ENCODE measurements around the gene RAMACL. TPM values are rescaled to one million over a fixed set of nuclear protein-coding genes. Genes with fewer than 3 reads are reported as not detected.
A peak's percentile ranks its signal among the peaks of the same experiment; 100 is the strongest.

RAMACL gene
- total RNA-seq, 2 donors from 2014 or later: 0.21 to 0.73 TPM

DNA sequence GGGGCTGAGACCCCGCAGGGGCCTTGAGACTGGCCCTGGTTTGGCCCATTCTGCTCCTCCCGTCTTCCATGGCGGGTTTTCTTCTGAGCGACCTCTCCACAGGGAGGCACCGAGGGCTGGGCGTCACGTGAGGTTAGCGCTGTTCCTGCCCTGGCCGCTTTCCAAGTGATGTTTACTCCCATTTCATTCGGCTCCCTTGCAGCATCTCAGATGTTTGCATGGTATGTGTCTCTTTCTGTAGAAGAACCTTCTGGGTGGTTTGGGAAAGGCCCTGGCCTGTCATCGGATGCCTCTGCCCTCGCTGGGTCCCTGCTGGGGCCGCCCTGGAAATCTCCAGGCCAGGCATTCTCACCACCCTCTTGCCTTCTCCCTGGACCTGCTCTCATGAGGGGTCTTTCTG lies 17.3 kb downstream of the RAMACL start:
- no peaks in the 10 kb centered on the region for H3K9me3 Mint-ChIP-seq
- no peak for DNase-seq (ENCODE audit: low spot score)
- no peak overlapping the region for H3K27ac Mint-ChIP-seq
- no peak overlapping the region for H3K4me3 Mint-ChIP-seq
- peaks cover 0 to 6% of the 10 kb centered on the region in 2 donors for H3K27me3 Mint-ChIP-seq
- no peak for ATAC-seq
- peaks cover 0 to 3% of the 10 kb centered on the region in 2 donors for H3K4me1 Mint-ChIP-seq (ENCODE audit: low read depth in 2 of 2)
- no peaks in the 10 kb centered on the region for H3K36me3 Mint-ChIP-seq

DNA sequence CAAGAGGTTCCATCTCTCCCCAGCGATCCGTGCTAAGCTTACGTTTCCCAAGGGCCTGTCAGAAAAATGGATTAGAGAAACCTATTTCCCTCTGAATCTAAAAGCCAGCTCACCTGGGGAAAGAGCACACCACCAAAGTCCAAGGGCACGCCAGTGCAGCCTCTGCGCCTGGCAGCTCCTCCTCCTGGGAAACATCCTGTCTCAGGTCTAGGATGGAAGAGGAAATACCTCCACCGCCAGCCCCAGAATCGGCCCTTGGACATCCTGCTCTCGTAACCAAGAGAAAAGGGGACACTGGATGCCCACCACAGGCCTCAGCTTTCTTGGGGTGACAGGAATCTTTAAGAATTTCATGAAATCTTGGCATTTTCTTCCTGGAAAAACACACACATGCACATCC lies 18.7 kb downstream of the RAMACL start:
- H3K27ac Mint-ChIP-seq: no peak overlapping the region
- H3K4me3 Mint-ChIP-seq: no peak overlapping the region
- peaks cover 0 to 5% of the 10 kb centered on the region in 2 donors for H3K27me3 Mint-ChIP-seq
- H3K36me3 Mint-ChIP-seq: no peaks in the 10 kb centered on the region
- H3K9me3 Mint-ChIP-seq: no peaks in the 10 kb centered on the region
- peaks cover 0 to 3% of the 10 kb centered on the region in 2 donors for H3K4me1 Mint-ChIP-seq (ENCODE audit: low read depth in 2 of 2)
- DNase-seq (ENCODE audit: low spot score): no peak
- ATAC-seq: no peak

DNA sequence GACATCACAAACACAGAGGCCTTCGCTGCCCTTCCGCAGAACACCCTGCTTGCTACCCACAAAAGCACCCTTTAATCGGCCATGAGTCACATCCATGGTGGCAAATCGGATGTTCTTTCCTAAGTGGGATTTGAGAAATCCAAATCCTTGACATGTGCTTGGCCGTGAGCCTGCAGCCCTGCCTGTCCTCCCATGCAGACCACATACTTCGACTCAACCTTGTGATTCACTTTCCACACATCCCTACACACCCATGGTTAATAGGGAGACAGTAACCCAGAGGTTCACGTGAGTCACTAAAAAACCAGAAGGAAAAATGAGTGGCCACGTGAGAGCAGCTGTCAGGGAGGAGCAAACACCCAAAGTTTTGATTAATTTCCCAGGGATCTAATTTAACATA lies 19.4 kb downstream of the RAMACL start:
- Mint-ChIP-seq H3K4me1 (ENCODE audit: low read depth in 2 of 2) (no peaks in the 10 kb centered on the region), H3K27ac (no peak overlapping the region), H3K36me3 (no peaks in the 10 kb centered on the region), H3K27me3 (no peaks in the 10 kb centered on the region), H3K4me3 (no peak overlapping the region), H3K9me3 (no peaks in the 10 kb centered on the region)
- ATAC-seq: no peak
- no peak for DNase-seq (ENCODE audit: low spot score)

DNA sequence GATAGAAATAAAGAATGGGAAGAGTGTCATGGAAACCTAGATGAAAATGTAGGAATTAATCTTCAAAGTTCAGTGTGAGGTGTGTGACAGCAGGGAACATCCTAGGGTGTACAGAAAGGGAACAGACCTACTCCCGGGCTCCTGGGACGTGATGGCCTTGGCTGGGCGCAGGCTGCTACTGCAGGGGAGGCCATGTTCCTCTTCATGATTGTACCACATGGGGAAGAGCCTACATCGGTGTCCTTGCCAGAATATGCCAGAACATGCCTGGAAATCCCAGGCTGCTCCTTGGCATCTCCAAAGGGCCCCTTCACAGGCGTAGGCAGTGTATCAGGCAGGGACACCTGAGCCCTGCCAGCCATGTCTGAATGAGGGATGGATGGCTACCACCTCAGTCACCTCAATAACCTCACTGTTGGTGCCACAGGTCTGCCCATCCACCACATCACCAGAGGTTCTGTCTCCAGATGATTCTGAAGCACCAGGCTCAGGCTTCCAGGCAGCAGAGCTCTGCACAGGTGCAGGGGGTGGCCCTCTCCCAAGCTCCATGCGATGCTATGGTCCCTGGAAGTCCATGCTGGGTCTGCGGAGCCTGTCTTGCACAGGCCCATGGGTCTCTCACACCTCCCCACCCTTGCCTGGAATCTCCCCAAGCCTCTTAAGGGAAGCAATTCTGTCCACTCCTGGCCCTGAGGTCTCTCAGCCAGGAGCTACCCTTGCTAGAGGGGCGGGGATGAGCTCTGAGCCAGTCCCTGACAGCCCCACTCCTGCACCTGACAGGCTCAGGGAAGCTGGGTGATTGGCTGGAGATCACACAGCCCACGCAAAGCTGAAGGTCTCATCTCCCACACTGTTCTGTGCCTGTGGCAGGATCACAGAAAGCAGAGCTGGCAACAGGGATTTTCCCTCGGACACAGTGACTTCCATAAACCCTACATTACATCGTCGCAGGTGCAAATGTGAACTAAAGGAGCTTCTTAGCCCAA lies 20.2 kb downstream of the RAMACL start:
- Mint-ChIP-seq H3K4me3 (no peak overlapping the region), H3K27ac (no peak overlapping the region), H3K27me3 (peaks cover 4 to 7% of the 10 kb centered on the region in 2 donors), H3K9me3 (no peaks in the 10 kb centered on the region), H3K4me1 (ENCODE audit: low read depth in 2 of 2) (no peaks in the 10 kb centered on the region), H3K36me3 (no peaks in the 10 kb centered on the region)
- ATAC-seq (peak in 1 of 2 donors; percentile 46), DNase-seq (ENCODE audit: low spot score) (no peak)

DNA sequence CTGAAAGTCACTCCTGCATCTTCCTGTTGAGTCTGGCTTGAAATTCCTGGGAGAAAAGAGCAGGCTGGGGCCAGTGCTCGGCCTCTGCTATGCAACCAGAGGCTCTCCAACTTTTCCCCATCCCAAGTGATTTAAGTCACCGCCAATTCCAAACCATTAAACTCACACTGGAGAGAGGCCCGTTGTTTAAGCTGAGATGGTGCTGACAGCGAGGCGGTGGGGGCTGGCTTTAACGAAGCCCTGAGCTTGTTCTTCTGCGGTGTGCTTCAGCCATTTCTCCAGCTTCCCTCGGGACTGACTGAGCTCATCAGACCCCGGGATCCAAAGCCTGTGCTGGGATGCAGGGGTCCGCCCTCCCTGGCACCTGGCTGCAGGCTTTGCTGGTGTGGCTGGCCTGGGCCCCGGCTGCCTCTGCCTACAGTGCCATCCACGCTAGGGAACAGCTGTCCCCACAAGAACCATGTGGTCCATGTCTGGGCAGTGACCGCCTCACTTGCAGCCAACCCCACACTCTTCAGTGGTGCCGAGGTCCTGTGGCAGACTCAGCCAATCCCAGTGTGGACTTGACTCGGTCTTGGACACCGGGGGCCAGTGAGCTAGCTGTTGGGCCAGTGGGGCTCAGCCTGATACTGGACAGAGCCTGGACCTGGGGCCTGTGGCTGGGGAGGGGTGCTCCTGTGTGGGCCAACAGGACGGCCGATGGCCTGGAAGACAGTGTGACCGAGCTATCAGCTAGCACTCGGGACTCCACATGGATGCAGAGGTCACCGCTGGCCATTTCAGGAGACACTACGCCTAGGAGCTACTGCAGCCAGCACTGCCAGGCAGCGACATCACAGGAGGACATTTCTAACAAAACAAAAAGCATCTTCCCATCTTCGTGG lies 21.2 kb downstream of the RAMACL start:
- no peak overlapping the region for H3K4me3 Mint-ChIP-seq

DNA sequence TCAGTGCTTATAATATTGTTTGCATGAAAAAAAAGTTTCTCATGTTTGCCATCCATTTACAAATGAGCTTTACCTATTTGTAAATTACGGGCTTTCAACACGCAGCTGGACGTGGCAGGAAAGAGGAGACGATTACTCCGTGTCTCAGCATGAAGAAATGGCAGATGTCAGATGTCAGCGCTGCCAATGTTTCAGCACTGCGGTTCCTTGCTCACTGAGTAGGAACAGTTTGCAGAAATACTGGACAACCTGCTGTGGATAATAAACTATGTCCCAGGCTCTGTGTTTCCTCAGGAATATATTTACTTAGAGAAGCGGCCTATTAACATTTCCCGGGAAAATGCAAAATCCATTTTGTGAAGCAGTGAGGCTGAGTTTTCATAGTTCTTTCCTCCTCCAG lies 22.7 kb downstream of the RAMACL start:
- Mint-ChIP-seq H3K4me3 (no peak overlapping the region), H3K27me3 (peaks cover 4 to 9% of the 10 kb centered on the region in 2 donors), H3K27ac (no peak overlapping the region), H3K9me3 (no peaks in the 10 kb centered on the region), H3K36me3 (no peaks in the 10 kb centered on the region), H3K4me1 (ENCODE audit: low read depth in 2 of 2) (no peaks in the 10 kb centered on the region)
- no peak for DNase-seq (ENCODE audit: low spot score)
- no peak for ATAC-seq

More for the DNA sequence above, 21.2 kb downstream of the RAMACL start:
- no peaks in the 10 kb centered on the region for H3K4me1 Mint-ChIP-seq (ENCODE audit: low read depth in 2 of 2)
- no peaks in the 10 kb centered on the region for H3K36me3 Mint-ChIP-seq
- DNase-seq (ENCODE audit: low spot score): no peak
- H3K9me3 Mint-ChIP-seq: no peaks in the 10 kb centered on the region
- peak in 1 of 2 donors; percentile 22 for ATAC-seq
- H3K27me3 Mint-ChIP-seq: peaks cover 4 to 9% of the 10 kb centered on the region in 2 donors
- no peak overlapping the region for H3K27ac Mint-ChIP-seq

DNA sequence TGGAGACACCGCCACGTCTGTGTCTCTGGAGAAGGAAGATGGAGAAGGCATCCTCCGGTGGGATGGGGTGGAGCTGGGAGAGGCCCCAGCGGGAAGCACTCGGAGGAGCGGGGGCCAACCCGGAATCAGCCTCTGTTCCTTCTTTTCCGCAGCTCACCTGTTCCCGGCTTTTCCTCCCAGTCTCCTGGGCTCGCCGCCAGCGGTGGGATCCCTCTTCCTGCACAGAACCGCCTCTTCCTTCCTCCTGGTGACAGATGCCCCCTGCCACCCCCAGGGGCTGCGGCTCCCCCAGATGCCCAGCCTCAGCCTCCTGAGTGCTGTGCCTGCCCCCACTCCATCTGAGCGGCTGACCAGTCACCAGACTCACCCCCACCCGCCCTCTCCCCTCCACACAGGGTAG lies 23.3 kb downstream of the RAMACL start:
- Mint-ChIP-seq H3K4me3 (no peak overlapping the region), H3K4me1 (ENCODE audit: low read depth in 2 of 2) (no peaks in the 10 kb centered on the region), H3K27me3 (peaks cover 4 to 9% of the 10 kb centered on the region in 2 donors), H3K9me3 (no peaks in the 10 kb centered on the region), H3K36me3 (no peaks in the 10 kb centered on the region), H3K27ac (no peak overlapping the region)
- no peak for DNase-seq (ENCODE audit: low spot score)
- no peak for ATAC-seq

DNA sequence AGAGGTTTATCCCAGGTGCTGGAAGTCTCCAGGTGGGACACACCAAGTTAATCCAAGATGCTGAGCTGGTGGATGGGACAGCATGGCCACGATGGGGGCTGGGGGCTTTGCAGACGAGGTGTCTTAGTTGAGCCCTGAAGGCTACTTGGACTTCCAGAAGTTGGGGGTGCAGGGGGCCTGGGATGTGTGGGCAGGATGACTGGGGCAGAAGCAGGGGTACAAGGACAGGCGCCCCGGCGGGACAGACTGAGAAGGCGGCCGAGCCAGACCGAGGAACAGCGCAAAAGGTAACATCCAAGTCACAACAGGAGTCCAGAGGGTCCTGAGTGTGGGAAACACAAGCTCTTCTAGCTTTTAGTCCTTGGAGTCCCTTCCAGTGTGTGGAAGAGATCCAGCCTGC lies 23.8 kb downstream of the RAMACL start:
- no peak overlapping the region for H3K4me3 Mint-ChIP-seq
- H3K9me3 Mint-ChIP-seq: no peaks in the 10 kb centered on the region
- H3K27ac Mint-ChIP-seq: no peak overlapping the region
- ATAC-seq: no peak
- H3K27me3 Mint-ChIP-seq: peaks cover 4 to 9% of the 10 kb centered on the region in 2 donors
- no peaks in the 10 kb centered on the region for H3K4me1 Mint-ChIP-seq (ENCODE audit: low read depth in 2 of 2)
- no peaks in the 10 kb centered on the region for H3K36me3 Mint-ChIP-seq
- DNase-seq (ENCODE audit: low spot score): no peak

DNA sequence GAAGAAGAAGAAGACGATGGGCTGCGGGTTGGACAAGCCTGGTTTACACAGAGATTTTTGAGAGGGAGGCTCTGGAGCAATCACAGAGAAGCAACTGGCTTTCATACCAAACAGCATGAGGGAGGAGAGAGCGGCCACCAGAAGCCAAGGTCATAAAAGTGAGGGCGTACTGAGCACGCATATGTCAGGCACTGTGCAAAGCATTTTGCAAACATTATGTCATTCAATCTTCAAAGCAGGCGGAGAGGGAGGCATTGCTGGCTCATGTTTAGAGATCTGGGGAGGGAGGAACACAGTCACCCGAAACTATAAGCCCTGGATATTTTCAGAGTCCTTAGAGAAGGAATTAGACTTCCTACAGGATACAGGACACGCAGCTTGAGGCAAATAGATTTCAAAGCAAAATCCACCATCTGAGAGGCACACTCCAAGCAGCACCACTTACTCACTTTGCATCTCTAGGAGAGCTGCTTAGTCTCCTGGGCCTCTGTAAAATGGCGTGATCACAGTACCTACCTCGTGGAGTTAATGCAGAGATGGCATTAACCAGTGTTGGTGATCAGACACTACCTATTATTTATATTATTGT lies 24.6 kb downstream of the RAMACL start:
- no peak for DNase-seq (ENCODE audit: low spot score)

DNA sequence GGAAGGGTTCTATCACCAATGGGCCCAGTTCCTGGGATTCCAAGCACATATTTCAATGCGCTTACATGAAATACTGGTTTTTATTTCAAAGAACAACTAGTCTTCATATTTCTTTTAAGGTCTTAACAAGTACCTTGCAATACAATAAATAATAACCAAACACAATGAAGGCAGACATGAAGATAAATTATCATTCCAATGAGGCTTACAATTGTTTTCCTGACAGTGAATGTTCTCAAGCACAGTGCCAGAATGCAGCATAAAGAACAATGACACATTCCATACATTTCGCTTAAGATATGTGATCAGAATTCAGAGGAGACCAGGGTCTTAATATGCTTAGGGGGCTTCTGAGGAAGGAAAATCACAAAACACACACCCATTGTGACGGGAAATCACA lies 26.3 kb downstream of the RAMACL start:
- H3K9me3 Mint-ChIP-seq: no peaks in the 10 kb centered on the region
- H3K27me3 Mint-ChIP-seq: peaks cover 14 to 22% of the 10 kb centered on the region in 2 donors
- H3K36me3 Mint-ChIP-seq: no peaks in the 10 kb centered on the region
- peaks cover 0 to 10% of the 10 kb centered on the region in 2 donors for H3K4me1 Mint-ChIP-seq (ENCODE audit: low read depth in 2 of 2)
- no peak for ATAC-seq
- H3K4me3 Mint-ChIP-seq: no peak overlapping the region
- H3K27ac Mint-ChIP-seq: no peak overlapping the region
- no peak for DNase-seq (ENCODE audit: low spot score)

More for the DNA sequence above, 24.6 kb downstream of the RAMACL start:
- H3K36me3 Mint-ChIP-seq: no peaks in the 10 kb centered on the region
- H3K9me3 Mint-ChIP-seq: no peaks in the 10 kb centered on the region
- peaks cover 9 to 14% of the 10 kb centered on the region in 2 donors for H3K27me3 Mint-ChIP-seq
- no peak for ATAC-seq
- H3K4me1 Mint-ChIP-seq (ENCODE audit: low read depth in 2 of 2): peaks cover 0 to 5% of the 10 kb centered on the region in 2 donors
- H3K27ac Mint-ChIP-seq: no peak overlapping the region
- no peak overlapping the region for H3K4me3 Mint-ChIP-seq

DNA sequence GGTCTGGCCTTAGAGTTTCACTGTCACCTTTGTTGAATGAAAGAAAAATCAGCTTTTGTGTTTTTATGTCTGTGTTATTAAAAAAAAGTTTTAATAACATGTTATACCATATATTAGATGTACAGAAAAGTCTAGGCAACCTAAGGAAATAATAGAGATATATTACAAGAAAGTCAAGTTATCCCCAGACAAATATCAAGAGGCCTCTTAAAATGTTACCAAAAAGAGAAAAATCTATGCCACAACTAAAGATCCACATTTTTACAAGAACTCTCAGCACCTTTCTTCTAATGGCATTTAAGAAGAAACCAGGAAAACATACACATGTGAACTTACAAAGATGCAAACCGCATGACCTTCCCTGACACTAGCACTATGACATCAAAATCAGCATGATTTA lies 26.8 kb downstream of the RAMACL start:
- Mint-ChIP-seq H3K9me3 (no peaks in the 10 kb centered on the region), H3K4me1 (ENCODE audit: low read depth in 2 of 2) (peaks cover 0 to 10% of the 10 kb centered on the region in 2 donors), H3K4me3 (no peak overlapping the region), H3K36me3 (no peaks in the 10 kb centered on the region), H3K27me3 (peaks cover 14 to 22% of the 10 kb centered on the region in 2 donors), H3K27ac (no peak overlapping the region)
- ATAC-seq: no peak
- DNase-seq (ENCODE audit: low spot score): no peak

DNA sequence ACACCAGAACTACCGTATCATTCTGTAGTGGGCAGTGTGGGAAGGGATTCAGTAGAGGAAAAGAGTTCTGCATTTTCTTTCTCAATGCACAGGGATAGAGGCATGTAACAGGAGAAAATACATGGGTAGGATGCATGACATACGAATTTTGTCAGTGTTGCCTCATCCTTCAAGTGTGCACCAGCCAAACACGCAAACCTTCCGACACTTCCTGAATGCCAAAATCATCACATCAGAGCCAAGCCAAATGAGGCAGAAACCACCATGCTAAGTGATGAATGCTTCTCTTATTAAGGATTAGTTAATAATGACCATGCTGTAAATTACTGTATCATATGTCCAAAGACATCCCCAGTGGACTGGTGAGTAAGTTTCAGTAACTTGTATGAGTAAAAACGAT lies 27.3 kb downstream of the RAMACL start:
- no peaks in the 10 kb centered on the region for H3K9me3 Mint-ChIP-seq
- DNase-seq (ENCODE audit: low spot score) (no peak), ATAC-seq (no peak)
- no peak overlapping the region for H3K27ac Mint-ChIP-seq
- H3K4me3 Mint-ChIP-seq: no peak overlapping the region
- no peaks in the 10 kb centered on the region for H3K36me3 Mint-ChIP-seq
- peaks cover 14 to 22% of the 10 kb centered on the region in 2 donors for H3K27me3 Mint-ChIP-seq
- peaks cover 0 to 10% of the 10 kb centered on the region in 2 donors for H3K4me1 Mint-ChIP-seq (ENCODE audit: low read depth in 2 of 2)

DNA sequence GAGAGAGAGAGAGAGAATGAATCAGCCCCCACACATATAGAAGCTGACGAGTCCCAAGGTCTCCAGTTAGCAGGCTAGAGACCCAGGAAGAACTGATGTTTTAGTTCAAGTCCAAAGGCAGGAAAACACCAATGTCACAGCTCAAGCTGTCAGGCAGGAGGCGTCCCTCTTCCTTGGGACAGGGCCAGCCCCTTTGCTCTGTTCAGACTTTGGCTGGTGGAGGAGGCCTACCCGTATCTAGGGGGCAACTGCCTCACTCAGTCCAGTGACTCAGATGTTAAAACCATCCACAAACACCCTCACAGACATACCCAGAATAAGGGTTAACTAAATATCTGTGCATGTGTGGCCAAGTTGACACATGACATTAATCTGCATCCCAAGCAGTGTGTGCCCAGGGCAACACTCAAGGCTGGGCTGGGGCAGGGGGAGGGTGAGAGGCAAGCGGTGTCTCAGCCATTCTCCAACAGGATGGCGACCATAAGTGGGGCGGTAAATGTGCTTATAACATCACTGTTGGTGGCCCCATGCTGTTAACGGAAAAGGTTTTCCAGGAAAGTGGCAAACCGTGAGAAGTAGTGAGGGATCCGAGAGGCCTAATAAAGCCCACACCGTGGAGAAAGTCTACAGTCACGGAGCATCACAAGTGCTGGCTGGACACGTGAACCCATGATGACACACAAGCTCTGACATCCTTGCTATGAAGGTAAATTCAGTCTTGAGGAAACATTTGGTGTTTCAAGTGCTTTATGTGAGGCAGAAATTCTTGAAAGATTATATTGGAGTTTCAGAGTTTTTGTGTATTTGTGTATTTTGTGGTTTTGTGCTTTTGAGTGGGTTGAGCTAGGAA lies 28.1 kb downstream of the RAMACL start:
- peaks cover 0 to 10% of the 10 kb centered on the region in 2 donors for H3K4me1 Mint-ChIP-seq (ENCODE audit: low read depth in 2 of 2)
- ATAC-seq: no peak
- no peak for DNase-seq (ENCODE audit: low spot score)

More for the DNA sequence above, 28.1 kb downstream of the RAMACL start:
- no peaks in the 10 kb centered on the region for H3K9me3 Mint-ChIP-seq
- H3K27ac Mint-ChIP-seq: no peak overlapping the region
- H3K36me3 Mint-ChIP-seq: no peaks in the 10 kb centered on the region
- no peak overlapping the region for H3K4me3 Mint-ChIP-seq
- peaks cover 14 to 22% of the 10 kb centered on the region in 2 donors for H3K27me3 Mint-ChIP-seq
